Subcutaneous preadipocyte (primary cell): ENCODE results near the gene LYSMD3. TPM values are rescaled to one million over a fixed set of nuclear protein-coding genes. Genes with fewer than 3 reads are reported as not detected.

ENCODE experiments used
- total RNA-seq: library from RNA; depleted of rRNA; stranded (reverse); fragments of >200 nt; gene quantifications from 2 replicates; pipeline ENCODE4 v1.2.3, GENCODE V29; 2012

LYSMD3 gene
- 10.7 and 12.1 TPM in 2 replicates for total RNA-seq

DNA sequence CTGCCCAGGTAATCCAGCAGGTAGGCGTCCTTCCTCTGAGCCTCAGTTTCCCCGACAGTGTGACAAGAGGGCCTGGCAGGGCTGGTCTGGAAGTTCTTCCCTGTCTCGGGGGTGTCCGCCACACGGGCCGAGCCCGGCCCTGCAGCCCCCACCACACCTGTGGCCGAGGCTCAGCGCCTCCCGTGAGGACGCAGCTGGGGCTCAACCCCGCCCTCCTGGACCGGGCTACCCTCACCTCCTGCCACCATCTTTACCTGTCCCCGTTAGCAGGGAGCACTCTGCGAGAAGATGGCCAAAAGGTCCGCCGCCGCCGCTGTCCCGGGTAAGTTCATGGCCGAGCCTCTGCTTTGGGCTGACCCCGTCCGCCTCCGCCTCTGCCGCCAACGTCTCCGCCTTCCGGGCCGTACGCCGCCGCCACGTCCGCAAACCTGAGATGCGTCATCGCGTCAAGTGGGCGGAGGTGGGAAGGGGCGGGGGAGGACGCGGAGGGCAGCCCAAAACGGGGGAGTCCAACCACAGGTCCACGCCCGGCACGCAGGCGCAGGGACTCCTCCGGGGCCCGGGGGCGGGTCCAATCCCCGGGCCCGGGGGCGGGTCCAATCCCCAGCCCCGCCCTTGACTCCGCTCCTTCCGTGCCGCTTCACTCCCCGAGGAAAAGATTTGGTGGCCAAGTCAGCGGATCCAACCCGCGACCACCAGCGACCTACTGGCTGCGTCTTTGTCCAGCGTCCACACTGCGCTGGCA is at the start of gene LYSMD3:
TSS of gene LYSMD3 (minus strand) at position 391 of the 745 bp plus-strand sequence. CDS start 4,295 bp downstream, outside the sequence.

DNA sequence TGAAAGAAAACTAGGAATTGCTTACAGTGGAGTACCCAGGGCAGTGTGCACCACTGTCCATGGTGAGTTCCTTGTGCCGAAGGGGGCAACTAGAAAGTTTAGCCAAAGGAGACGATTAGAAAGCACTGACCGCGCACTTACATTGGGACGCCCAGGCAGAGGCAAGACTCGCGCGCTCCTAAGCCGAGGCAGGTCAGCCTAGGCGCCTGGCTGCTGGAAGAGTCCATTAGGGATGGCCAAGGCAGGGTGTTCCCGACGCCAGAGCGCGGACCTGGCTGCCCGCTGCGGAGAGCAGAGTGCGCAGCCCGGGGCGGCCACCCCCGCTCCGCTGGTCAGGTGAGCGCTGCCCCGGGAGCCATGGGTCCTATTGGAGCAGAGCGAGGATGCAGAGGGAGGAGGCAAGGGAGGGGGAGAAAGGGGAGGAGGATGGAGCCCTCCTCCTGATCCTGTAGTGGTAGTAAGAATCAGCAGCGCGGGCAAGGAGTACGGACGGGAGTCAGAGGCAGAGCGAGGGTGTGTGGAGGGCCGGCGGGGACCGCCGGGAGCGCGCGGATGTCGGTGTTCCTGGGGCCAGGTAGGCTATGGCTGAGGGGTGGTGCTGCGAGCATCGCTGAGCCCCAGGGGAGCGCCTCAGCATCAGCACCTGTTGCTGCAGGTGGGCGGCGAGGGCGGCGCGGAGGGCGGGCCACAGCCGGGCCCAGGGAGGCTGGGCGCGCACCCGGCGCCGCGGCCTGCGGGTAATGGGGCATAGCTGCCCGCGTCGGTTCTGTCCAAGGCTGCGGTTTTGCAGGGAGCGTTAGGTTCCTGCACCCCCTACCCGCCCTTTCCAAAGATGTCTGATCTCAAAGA is 29.2 kb upstream of the LYSMD3 start, which contains the start of gene ADGRV1:
TSS of gene ADGRV1 (plus strand) at position 454 of the 849 bp plus-strand sequence. CDS start at position 553, 99 bp downstream.

DNA sequence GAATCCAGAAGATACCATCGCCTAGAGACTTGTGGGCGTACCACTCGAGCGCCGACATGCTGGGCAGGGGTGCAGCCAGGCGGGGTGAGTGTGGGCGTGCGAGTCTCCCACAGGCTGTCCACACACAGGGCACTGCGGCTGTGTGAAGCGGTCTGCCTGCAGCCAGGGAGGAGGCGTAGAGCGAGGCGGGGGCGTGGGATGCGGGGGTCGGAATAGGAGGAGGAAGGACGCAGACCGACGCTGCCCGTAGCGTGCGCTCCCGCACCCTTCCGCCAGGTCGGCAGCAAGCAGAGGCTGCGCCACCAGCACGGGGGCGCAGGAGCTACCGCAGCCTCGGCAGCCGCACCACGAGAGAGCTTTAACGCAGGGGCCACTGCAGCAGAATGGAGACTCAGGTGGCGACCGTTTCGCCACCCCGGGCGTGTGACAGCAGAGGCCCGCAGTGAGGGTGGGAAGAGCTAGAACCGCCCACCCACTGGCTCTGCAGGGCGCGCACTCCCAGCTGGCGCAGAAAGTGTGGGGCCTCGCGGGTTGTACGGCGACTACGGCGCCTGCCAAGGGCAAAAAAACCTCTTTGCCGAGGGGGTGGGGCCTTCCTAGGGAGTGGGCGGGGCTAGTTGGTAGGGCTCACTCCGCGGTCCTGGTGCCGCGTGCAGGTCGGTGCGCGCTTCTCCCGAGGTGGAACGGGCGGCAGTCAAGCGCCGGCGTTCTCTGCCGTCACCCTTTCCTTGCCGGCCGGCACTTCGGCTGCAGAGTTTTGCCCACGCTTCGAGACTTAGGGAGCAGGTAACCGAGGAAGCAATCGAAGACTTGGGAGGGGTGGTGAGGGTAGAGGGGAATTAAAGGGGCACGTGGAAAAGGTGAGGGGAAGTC is 54.9 kb downstream of the LYSMD3 start, which contains the start of the genes MBLAC2 and POLR3G:
TSS of gene MBLAC2 (minus strand) at position 537 of the 873 bp plus-strand sequence. CDS start at position 58, 479 bp downstream.
TSS of gene POLR3G (plus strand) at position 630 of the 873 bp plus-strand sequence. CDS start 10,704 bp downstream, outside the sequence.

Other genes starting within 250 kb of the LYSMD3 start
- 6.2 and 7.8 TPM in 2 replicates for gene CETN3, start 119.8 kb downstream of the LYSMD3 start, total RNA-seq
- gene MBLAC2, start 54.8 kb downstream of the LYSMD3 start, total RNA-seq = 8.1 and 9.8 TPM in 2 replicates
- gene POLR3G, start 54.7 kb downstream of the LYSMD3 start, total RNA-seq = 7.0 and 10.6 TPM in 2 replicates
- under 0.01 and 0.20 TPM in 2 replicates for gene ADGRV1, start 29.2 kb upstream of the LYSMD3 start, total RNA-seq